Embryonic facial prominence (tissue), 1 donor: ENCODE data around the gene SGMS1.
"Not testable (repeated sequence)": the region's sequence is repeated elsewhere in the genome, so short reads cannot be mapped to it uniquely, and the experiment has no call there.

Source experiments
- DNase-seq: peaks from one replicate; pipeline ENCODE4 v3.0.0-alpha.2; 2016; ENCODE audit errors: extremely low spot score

Gene SGMS1

DNA sequence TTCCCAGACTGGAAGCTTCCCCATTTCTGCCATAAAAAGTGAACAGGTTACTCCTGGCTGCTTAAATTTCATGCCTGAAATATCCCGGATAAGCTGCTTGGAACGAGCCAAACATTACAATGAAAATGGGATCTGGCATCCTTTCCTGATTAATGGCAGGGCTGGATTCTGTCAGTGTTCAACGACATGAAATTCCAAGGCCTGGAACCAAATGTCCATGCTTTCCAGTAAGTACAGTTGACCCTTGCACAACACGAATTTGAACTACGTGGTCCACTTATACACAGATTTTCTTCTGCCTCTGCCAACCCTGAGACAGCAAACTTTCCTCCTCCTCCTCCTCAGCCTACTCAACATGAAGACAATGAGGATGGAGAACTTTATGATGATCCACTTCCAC lies 65.4 kb downstream of the SGMS1 start:
- DNase-seq: no peak

DNA sequence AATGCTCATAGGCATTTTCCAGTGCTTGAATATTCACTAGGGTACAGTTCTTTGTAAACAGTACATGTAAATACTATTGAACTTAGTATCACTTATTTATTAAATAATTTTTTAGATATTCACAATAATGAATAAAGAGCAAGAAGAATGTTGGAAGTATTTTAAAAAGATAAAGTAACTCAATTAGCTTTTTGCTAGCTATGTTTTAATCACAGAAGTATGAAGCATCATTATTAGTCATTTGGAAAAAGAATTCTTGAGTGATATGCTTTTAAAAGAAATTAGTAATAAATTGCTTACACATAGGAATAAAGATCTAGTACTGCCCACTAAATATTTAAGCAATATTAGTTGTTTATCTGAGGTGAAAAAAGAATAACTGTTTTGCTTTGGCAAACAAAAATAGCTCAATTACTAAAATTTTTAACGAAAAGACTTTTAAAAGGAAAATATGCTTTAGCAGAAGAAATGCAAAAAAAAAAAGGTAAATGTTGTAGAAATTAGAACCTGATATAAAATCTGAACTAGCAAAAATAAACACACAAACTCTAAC lies 66.5 kb downstream of the SGMS1 start:
- no peak for DNase-seq

DNA sequence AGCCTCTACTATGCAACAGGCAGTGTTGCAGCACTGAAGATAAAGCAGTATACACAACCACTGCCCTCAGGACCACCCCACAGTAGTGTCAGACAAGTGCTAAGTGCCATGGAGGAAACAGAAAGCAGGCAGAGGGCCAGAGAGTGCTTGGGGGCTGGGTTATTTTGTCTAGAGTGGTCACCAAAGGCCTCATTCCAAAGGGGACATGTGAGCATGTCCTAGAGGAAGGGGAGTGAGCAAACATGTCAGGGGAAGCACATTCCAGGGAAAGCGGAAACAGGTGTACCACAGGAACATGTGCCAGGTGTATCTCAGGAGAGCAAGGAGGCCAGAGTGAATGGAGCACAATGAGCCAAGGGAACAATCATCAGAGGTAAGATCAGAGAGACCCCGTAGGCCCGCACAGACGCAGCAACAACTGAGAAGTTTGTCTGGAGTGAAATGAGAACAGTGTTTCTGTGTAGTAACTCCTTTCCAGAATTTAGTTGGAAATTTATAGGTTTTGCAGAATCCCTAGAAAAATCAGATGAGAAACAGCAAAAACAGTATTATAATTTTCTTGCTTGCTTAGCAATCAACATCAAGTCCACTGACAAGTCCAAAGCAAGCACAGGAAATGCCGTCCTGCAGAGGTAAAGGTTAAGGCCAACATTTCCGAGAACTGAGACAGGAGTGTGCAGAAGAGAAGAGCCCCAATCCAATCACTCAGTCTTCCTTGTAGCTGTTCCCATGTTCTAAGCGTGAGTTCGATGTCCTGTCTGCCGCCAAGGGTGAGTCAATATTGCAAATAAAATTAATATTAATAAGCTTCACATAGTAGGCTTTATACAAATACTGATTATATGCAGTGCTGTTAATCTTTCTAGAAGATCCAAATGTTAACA lies 67.3 kb downstream of the SGMS1 start:
- no peak for DNase-seq

DNA sequence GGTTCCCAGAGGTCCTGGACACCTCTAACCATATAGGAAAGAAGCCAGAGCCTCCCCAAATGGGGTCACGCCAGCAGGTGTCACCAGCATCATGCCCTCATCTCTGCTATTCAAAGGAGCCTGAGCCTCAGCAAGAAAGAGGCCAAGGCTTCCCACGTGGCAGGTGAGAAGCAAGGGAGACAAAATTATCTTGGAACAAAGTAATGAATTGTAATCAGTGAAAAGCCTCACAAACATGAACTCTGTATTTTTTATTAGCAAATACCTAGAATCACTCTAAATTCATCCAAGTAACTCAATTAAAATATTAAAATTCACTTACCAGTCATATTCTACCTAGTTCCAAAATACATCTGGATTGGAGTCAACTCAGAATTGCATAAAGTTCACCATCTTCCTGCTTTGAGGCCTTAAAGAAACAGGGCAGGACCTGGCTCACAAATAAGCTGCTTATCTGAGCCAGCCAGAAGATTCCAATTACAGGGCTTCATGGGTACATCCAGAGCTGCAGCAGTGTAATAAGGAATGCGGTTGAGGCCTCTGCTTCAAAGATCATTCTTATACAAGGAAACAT lies 68.7 kb downstream of the SGMS1 start:
- no peak for DNase-seq

DNA sequence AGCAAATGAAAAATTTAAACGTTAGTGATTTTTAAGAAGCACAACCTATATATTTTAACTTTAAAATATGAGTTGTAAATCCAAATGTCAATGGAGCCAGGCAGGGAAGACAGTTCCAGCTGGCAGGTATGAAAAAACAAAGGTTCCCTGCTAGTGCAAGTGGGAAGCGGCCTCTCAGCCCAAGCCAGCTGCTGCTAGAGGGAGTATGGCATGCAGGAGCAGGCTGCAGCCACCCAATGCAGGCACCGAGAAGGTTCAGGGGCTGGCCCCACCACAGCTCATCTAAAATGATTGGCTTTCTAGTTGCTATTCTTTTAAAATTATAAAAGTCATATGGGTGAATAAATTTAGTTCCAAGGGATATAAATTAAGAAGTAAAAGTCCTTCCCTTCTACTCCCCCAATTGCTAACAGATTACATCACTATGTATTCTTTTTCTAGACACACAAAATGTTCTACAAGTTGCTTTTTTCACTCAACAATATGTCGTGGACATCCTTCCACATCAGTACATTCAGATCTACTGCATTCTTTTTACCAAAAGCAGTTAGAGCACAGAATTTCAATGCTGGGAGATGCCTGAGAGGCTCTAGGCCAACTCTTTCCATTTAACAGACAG lies 69.3 kb downstream of the SGMS1 start:
- no peak for DNase-seq

DNA sequence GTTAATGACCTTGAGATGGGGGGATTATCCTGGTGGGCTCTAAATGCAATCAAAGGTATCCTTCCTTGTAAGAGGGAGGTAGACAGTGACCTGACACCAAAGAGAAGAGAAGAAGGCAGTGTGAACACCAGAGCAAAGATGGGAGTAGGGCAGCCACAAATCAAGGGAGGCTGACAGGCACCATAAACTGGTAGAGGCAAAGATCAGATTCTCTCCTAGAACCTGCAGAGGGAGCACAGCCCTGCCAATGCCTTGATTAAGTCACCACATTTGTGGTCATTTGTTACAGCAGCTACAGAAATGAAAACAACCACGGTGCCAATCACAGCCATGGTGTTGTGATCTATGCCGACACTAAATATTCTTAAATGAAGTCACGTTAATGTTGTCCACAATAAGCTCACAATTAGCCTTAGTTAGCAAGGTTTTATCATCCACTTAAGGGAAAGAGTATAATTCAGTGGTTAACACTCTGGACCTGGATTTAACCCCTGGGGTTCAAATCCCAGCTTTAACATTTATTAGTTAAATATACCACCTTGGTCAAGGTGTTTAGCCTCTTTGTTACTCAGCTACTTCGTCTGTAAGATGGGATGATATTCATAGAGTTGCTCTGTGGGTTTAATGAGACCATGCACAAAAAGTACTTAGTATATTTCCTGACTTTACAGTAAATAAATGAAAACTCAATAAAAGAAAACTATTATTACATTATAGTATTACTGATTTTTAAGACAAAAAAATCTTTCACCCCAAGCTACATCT lies 70.8 kb downstream of the SGMS1 start:
- DNase-seq: no peak

DNA sequence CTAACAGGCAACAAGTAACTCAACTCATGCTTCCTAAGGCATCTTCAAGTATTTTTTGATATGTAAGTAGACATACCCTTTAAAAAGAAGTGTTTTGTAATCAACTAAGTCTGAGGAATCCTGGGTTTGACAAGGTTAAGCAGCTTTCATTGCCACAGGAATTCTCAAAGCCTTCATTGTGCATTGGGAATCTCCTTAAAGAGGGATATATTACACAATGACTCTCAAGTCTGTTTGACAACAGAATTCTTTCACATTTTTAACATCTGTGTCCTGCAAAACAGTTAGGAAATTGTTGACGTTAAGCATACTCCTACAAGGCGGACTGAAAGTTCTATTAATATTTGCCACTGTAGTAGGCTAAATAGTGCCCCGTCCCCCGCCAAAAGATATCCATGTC lies 71.4 kb downstream of the SGMS1 start:
- no peak for DNase-seq

DNA sequence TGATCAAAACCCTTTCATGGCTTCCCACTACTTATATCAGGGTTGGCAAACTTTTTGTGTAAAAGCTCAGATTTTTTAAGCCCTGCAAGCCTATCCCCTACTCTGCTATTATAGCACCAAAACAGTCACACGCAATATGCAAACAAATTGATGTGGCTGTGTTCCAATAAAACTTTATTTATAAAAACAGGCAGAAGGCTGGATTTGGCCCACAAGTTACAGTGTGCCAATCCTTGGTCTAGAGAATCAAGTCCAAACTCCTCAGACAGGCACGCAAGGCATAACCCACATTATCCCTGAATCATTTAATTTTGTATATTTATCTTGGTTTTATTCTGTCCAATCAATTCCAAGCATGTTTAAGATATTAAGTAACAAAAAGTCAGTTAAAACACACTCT lies 71.9 kb downstream of the SGMS1 start:
- no peak for DNase-seq

DNA sequence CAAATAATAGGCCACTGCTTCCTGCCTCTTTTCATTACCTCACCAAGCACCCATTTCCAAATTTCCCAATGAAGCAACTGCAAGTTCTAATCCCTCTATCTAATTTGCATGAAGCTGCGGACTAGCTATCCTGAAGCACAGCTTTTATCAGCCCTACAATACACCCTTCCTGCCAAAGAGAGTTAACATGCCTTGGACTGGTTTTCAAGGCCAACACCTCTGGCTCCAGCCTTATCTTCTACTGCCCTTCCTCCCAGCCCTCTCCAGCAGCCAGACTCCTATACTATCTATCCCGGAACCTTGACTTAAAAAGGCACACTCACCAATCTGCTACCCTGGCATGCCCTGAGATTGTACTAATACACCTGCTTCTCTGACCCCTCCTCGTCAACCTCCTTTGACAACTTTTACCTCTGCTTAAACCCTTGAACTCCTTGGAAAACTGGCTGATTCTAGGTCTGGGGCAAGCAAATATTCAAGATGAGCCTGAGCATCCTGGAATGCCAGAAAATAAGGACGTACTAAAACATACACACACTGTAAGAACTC lies 73.4 kb downstream of the SGMS1 start:
- DNase-seq: no peak

DNA sequence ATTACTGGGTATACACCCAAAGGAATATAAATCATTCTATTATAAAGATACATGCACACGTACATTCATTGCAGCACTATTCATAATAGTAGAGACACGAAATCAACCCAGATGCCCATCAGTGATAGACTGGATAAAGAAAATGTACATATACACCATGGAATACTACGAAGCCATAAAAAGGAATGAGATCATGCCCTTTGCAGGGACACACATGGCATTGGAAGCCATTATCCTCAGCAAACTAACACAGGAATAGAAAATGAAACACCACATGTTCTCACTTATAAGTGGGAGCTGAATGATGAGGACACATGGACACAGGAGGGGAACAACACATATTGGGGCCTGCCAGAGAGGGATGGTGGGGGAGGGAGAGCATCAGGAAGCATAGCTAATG lies 74.6 kb downstream of the SGMS1 start:
- not testable (repeated sequence) for DNase-seq

DNA sequence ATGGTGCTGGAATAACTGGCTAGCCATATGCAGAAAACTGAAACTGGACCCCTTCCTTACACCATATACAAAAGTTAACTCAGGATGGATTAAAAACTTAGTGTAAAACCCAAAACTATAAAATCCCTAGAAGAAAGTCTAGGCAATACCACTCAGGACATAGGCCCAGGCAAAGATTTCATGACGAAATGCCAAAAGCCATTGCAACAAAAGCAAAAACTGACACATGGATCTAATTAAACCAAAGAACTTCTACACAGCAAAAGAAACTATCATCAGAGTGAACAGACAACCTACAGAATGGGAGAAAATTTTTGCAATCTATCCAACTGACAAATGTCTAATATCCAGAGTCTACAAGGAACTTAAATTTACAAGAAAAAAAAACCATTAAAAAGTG lies 75.3 kb downstream of the SGMS1 start:
- DNase-seq: not testable (repeated sequence)

DNA sequence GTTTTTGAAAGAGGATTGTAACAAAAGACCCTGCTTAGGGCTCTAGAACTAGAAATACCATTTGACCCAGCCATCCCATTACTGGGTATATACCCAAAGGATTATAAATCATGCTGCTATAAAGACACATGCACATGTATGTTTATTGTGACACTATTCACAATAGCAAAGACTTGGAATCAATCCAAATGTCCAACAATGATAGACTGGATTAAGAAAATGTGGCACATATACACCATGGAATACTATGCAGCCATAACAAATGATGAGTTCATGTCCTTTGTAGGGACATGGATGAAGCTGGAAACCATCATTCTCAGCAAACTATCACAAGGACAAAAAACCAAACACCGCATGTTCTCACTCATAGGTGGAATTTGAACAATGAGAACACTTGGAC lies 77.5 kb downstream of the SGMS1 start:
- not testable (repeated sequence) for DNase-seq

DNA sequence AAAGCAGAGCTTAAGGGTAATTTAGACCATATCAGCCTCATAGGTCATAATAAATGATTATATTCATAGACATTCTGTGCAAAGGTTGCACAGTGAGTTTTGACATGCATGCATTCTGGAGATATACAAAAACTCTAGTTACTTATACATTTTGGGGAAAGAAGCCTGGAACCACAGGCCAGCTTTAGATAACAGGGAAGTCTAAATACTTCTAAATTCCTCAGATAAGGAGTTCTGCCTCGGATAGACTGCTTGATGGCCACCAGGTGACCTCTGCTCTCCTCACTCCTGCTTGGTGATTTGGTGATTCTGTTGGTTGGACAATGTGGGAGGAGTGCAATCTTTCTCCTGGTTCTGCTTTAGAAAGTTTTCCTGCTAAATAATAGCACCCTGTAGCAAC lies 77.9 kb downstream of the SGMS1 start:
- no peak for DNase-seq

DNA sequence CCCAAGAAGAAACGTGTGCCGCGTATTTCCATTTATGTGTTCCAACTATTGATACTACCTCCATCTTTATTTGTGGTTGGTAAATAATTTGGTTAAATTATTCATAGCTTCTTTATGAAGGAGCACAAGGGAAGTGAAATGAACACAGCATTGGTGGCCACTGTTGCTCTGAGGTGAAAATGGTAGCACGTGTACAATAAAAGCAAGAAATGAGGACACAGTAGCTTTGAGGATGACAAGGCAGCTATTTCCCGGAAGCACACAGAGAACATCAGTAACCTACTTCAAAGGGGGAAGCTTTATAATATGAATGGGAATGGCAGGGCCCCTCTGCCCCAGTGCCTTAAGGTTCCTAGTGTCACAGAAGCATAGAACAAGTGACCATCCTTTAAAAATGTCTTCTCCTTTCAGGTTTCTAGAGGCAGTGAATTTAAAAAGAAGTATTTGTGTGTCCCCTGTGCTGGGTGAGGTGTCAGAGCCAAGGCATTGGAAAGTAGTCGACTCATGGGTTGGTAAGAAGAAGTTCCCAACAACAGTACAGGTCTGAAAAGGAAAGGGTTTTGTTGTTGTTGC lies 78.8 kb downstream of the SGMS1 start:
- no peak for DNase-seq

DNA sequence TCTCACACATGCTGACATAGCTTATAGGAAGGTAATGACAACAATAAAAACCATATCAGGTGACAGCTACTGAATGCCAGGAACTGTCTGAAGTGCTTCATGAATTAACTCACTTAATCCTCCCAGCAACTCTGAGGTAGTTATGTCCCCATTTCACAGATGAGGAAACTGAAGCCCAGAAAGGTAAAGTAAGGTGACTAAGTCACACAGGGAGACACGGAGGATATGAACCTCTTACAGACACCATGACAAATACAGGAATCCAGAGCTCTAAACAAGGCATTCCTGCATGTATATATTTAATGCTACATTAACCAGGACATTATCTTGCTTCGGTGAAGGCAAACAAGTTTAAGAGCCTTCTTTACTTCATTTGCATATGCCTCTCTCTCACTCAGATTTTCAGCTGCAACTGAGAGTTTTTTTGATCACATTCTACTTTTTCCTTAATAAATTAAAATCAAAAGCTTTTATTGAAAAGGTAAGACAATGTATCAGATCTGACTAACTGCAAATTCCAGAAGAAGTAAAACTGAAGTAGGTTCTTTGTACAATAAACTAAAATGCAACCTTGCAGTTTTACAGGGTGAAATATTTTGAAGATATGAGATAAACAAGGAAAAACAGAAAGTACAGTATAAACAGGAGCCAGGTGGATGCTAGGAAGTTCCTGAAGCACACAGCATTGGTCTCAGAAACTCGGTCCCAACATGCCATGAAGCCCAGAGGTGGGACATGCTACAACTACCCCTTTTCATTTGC lies 79.5 kb downstream of the SGMS1 start:
- DNase-seq: no peak

DNA sequence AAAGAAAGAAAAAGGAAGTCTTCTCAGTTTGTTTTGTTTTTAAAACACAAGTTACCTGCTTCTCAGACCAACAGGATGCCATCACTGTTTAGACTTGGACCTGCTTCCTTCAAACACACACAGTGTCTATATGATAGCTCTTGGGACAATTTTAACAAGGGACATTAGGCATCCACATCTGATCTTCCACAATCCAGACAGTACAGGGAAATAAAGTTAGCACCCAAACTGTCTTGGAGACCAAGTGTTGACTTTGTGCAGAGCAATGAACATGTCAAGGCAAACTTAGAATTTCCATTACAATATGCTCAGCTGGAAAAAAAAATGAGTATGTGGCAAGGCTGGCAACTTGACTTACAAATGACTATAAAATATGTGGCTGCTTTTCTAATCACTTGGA lies 80.9 kb downstream of the SGMS1 start:
- no peak for DNase-seq

DNA sequence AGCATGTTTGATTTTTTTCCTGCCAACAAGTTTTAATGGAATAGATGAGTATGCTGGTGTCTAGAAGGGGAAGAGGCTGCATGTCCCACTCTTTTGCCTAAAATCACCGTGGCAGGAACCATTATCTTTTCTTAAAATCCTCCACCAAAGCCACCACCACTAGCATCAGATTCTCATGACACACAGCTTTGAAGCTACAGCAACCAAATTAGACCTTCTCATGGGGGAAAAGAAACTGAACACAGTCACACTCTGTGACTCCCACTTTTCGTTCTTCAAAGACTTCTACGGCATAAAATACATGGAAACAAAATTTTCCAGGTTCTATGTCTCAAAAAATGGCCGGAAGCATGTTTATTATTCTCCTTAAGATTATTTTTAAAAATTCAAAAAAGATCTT lies 81.8 kb downstream of the SGMS1 start:
- DNase-seq: no peak

DNA sequence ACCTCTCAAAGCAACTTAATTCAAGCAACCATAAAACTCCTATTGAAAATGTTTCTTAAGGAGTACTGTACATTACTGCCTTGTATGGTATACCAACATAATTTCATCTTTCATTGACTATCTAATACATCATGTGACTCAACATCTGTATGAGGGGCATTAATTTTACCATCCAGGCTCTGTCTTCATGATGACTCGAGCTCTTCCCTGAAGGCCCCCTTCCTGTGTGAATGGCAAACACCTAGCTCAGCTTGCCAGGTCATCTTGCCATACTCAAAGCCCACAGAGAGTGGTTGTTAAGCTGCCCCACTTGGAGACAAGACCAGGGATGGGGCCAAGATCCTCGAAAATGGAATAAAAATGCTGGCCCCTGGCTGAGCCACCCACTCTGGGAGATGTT lies 82.4 kb downstream of the SGMS1 start:
- DNase-seq: no peak

DNA sequence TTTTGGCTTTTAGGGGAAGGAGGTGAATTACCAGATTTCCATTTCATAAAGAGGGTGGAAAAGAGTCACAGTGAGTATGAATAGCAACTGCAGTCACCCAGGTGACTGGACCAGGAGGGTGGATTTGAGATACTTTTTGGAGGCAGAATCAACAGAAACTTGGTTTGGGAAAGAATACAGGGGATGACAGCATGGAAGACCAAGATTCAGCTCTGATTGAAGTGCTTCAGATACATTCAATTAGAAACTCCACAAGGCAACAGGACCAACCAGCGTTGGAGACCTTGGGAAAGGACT lies 83.0 kb downstream of the SGMS1 start:
- no peak for DNase-seq

DNA sequence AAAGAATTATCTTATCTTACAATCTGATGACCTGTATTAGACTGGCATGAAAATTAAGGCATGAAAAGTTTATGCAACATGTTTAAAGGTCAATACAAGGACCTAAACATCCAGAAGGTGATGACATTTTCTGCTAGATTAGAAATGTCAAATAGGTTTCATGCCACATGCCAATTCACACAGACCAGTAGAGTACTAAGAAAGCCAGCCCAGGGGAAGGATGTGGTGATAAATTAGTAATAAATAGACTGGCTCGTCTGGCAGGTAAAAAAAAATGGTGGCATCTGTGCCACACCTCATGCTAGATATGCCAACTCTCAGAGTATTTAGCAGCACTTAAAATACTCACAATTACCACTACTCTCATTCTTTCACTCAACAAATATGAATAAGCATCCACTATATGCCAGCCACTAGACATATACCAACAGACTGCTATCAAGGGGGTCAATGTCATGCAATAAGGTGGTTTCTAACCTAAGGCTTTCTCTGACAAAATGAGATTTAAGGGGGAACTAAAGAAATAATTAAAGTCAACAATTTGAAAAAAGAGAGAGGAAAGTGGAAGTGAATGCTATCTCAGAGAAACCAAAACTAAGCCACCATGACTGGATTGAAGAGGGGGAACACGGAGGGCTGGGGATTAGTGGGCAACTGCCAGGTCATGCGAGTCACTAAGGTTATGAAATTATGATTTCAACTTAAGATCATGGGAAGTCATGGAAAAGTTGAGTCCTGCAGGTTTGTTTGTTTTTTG lies 83.5 kb downstream of the SGMS1 start:
- no peak for DNase-seq
